H1 (cell line): Measurements from ENCODE around the gene SOD2. TPM values are rescaled to one million over a fixed set of nuclear protein-coding genes. Genes with fewer than 3 reads are reported as not detected.

ENCODE experiments used
- CHD7 ChIP-seq: fragments of 300-600 bp; sonication (generic); IDR thresholded peaks from 2 replicates; pipeline ENCODE4 v1.7.1; 2012; ENCODE audit warnings: low read length, moderate library complexity, mild to moderate bottlenecking, inconsistent platforms; ENCODE audit not compliant: insufficient replicate concordance
- polyA plus RNA-seq, 7 experiments: library from polyadenylated mRNA; depleted of rRNA in 3 of 7; stranded (reverse) in 5 of 7; unstranded in 2 of 7; fragments of >200 nt in 5 of 7; fragments of 200-250 nt in 2 of 7; gene quantifications; 1 replicate in 5 of 7; 2 replicates in 1 of 7; 4 replicates in 1 of 7; pipeline versions ENCODE4 v1.2.1 to v1.2.3, GENCODE V29; 2011 to 2013; ENCODE audit warnings: missing spikeins in 2 of 7, mixed read lengths in 2 of 7
- total RNA-seq: library from RNA; stranded (reverse); fragmentation: NEBNext Ultra II Directional; extraction: Animal tissue kit (Norgen Biotek cat#: 25700); gene quantifications from 2 replicates; pipeline ENCODE4 v1.2.1, GENCODE V29; 2021

SOD2 gene
- total and polyA plus RNA-seq, 2 of the 8 experiments (the other 6 are each of a cell fraction or from before 2014, with no cell fraction given): 31.1 to 88.7 TPM

- TF ChIP-seq CHD7: no peak
Observed at GRCh38 chr6:159646733-159647132, 46.3 kb downstream of the SOD2 start (continued).
